Right cardiac atrium (tissue), 5 donors: ENCODE data around the gene CIITA. TPM values are rescaled to one million over a fixed set of nuclear protein-coding genes. Genes with fewer than 3 reads are reported as not detected.
"Not testable (repeated sequence)": the region's sequence is repeated elsewhere in the genome, so short reads cannot be mapped to it uniquely, and the experiment has no call there.

Experiments
- ATAC-seq, 2 donors: fragments of 200-7000 bp; cut with Tn5 transposase; one replicate each; pipeline versions ENCODE4 v1.8.0 to v1.9.1; 2020; ENCODE audit warnings: moderate library complexity in 2 of 2, mild to moderate bottlenecking in 1 of 2
- DNase-seq, 3 donors: peaks; one replicate each; pipeline ENCODE4 v3.0.0-alpha.2; 2020
- H3K27ac ChIP-seq: one replicate; pipeline ENCODE4 v1.5.1; 2013; ENCODE audit warnings: mild to moderate bottlenecking, low read length, control low read depth, moderate library complexity
- H3K27me3 ChIP-seq: one replicate; pipeline ENCODE4 v1.6.1; 2013; ENCODE audit not compliant: control insufficient read depth, insufficient read depth
- H3K4me1 ChIP-seq: one replicate; pipeline ENCODE4 v1.6.1; 2013; ENCODE audit warnings: low read length; ENCODE audit not compliant: control insufficient read depth, insufficient read depth
- H3K4me3 ChIP-seq: one replicate; pipeline ENCODE4 v1.5.1; 2013; ENCODE audit warnings: low read length, control low read depth
- H3K9me3 ChIP-seq: one replicate; pipeline ENCODE4 v1.6.1; 2013; ENCODE audit warnings: low read length; ENCODE audit not compliant: control insufficient read depth
- WGBS: extraction: QIAGEN DNeasy Blood & Tissue Kit; methylation state at CpG from one replicate; pipeline ENCODE4 v1.1.7; 2013; 5-methylcytosine and 5-hydroxymethylcytosine counted together
- intact Hi-C, 4 donors: fragments of 100-400 bp; cut with DNase I; formaldehyde crosslinking; loops; one replicate each; pipeline versions ENCODE4 v1.11.0 to v1.14.0; 2022 to 2023
- polyA plus RNA-seq: library from polyadenylated mRNA; stranded (reverse); fragments of 200-250 nt; gene quantifications from one replicate; pipeline ENCODE4 v1.2.3, GENCODE V29; 2013
- total RNA-seq, 4 donors: library from RNA; stranded (reverse); fragmentation: NEBNext Ultra II Directional; extraction: Animal tissue kit (Norgen Biotek cat#: 25700); gene quantifications; one replicate each; pipeline ENCODE4 v1.2.1, GENCODE V29; 2021
- donor health status: healthy with polysubstance abuse.
- donor health status: DM: no; HTN: yes; CAD: no.
- donor health status: DM: no; HTN: no; CAD: no.
- donor health status: DM: no; HTN: yes; CAD: no; lungs with severe emphysema.
- donor health status: DM: yes; HTN: yes; CAD: no.

Gene CIITA
- total and polyA plus RNA-seq, 5 donors: 5.3 to 9.1 (median 7.3) TPM

- 53% methylated on average over 7 of the region's 7 CpGs for WGBS
- peak in 2 of 3 donors; percentile 59 to 70 for DNase-seq
- intact Hi-C loops: loop anchor here in 2 of 4 donors (10.0 kb wide), 2 partner anchors 394 to 674 kb away; no protein-coding TSS in a partner anchor
These were observed 84.2 kb downstream of the CIITA start for GRCh38 chr16:10961231-10961630.

GRCh38 chr16:10964039-10964890 is 87.3 kb downstream of the CIITA start:
- peak overlapping the region; percentile 13 for H3K27ac ChIP-seq

More at GRCh38 chr16:10961231-10961630, 84.2 kb downstream of the CIITA start:
- H3K27me3 ChIP-seq: no peaks in the 10 kb centered on the region
- no peak overlapping the region for H3K4me3 ChIP-seq
- H3K9me3 ChIP-seq: no peaks in the 10 kb centered on the region
- no peaks in the 10 kb centered on the region for H3K4me1 ChIP-seq
- H3K27ac ChIP-seq: peak overlapping the region; percentile 51
- ATAC-seq: peak; percentile 36 to 70

GRCh38 chr16:10964891-10965326 is 87.9 kb downstream of the CIITA start:
- H3K27me3 ChIP-seq: no peaks in the 10 kb centered on the region
- no peak for ATAC-seq
- no peak overlapping the region for H3K4me3 ChIP-seq
- DNase-seq: no peak
- no peak overlapping the region for H3K27ac ChIP-seq
- 95% methylated on average over 8 of the region's 8 CpGs for WGBS
- no peaks in the 10 kb centered on the region for H3K9me3 ChIP-seq
- intact Hi-C loops: loop anchor here in 3 of 4 donors (5.0 to 10.0 kb wide), 3 partner anchors 292 to 670 kb away; partner anchors contain the start of gene SOCS1 (in 2 of the 3)
- peaks cover 3% of the 10 kb centered on the region for H3K4me1 ChIP-seq

More at GRCh38 chr16:10964039-10964890, 87.3 kb downstream of the CIITA start:
- peak; percentile 82 to 93 (median 92) for DNase-seq
- peak; percentile 86 to 89 for ATAC-seq
- Histone ChIP-seq H3K4me1 (peaks cover 3% of the 10 kb centered on the region), H3K4me3 (no peak overlapping the region), H3K27me3 (no peaks in the 10 kb centered on the region), H3K9me3 (no peaks in the 10 kb centered on the region)
- WGBS: 34% methylated on average over 20 of the region's 20 CpGs
- intact Hi-C loops: loop anchor here in 2 of 4 donors (10.0 kb wide), 2 partner anchors 391 to 671 kb away; no protein-coding TSS in a partner anchor

GRCh38 chr16:10965440-10966061 is 88.5 kb downstream of the CIITA start:
- intact Hi-C loops: loop anchor here in 3 of 4 donors (5.0 to 10.0 kb wide), 3 partner anchors 292 to 669 kb away; partner anchors contain the start of gene SOCS1 (in 2 of the 3)
- Histone ChIP-seq H3K4me3 (no peak overlapping the region), H3K9me3 (no peaks in the 10 kb centered on the region), H3K27ac (no peak overlapping the region), H3K27me3 (no peaks in the 10 kb centered on the region), H3K4me1 (peaks cover 3% of the 10 kb centered on the region)
- no peak for DNase-seq
- WGBS: 91% methylated on average over 6 of the region's 6 CpGs
- ATAC-seq: no peak

- ATAC-seq (no peak), DNase-seq (no peak)
- Histone ChIP-seq H3K27ac (no peak overlapping the region), H3K4me3 (no peak overlapping the region), H3K4me1 (peaks cover 3% of the 10 kb centered on the region), H3K9me3 (no peaks in the 10 kb centered on the region), H3K27me3 (no peaks in the 10 kb centered on the region)
- intact Hi-C loops: loop anchor here in 3 of 4 donors (5.0 to 10.0 kb wide), 3 partner anchors 291 to 669 kb away; partner anchors contain the start of gene SOCS1 (in 2 of the 3)
- 82% methylated on average over 5 of the region's 5 CpGs for WGBS
These were observed 89.1 kb downstream of the CIITA start for GRCh38 chr16:10966129-10966528.

- WGBS: 56% methylated on average over 4 of the region's 4 CpGs
- intact Hi-C loops: loop anchor here in 3 of 4 donors (5.0 to 10.0 kb wide), 3 partner anchors 291 to 668 kb away; partner anchors contain the start of gene SOCS1 (in 2 of the 3)
- H3K4me3 ChIP-seq, DNase-seq, H3K9me3 ChIP-seq, H3K27me3 ChIP-seq, H3K27ac ChIP-seq, H3K4me1 ChIP-seq, ATAC-seq: not testable (repeated sequence)
These were observed 89.6 kb downstream of the CIITA start for GRCh38 chr16:10966559-10966958.

GRCh38 chr16:10967986-10968385 is 91.0 kb downstream of the CIITA start:
- Histone ChIP-seq H3K27me3 (no peaks in the 10 kb centered on the region), H3K9me3 (no peaks in the 10 kb centered on the region), H3K27ac (peak overlapping the region; percentile 15), H3K4me1 (peaks cover 3% of the 10 kb centered on the region), H3K4me3 (no peak overlapping the region)
- DNase-seq: no peak
- ATAC-seq: peak in 1 of 2 donors; percentile 37
- intact Hi-C loops: loop anchor here in 3 of 4 donors (5.0 to 10.0 kb wide), 3 partner anchors 289 to 667 kb away; partner anchors contain the start of gene SOCS1 (in 2 of the 3)
- 67% methylated on average over 5 of the region's 5 CpGs for WGBS

GRCh38 chr16:10968498-10968897 is 91.5 kb downstream of the CIITA start:
- Histone ChIP-seq H3K4me3 (no peak overlapping the region), H3K27ac (peak overlapping the region; percentile 15), H3K27me3 (no peaks in the 10 kb centered on the region), H3K4me1 (peaks cover 3% of the 10 kb centered on the region), H3K9me3 (no peaks in the 10 kb centered on the region)
- ATAC-seq: no peak
- DNase-seq: no peak
- WGBS: 84% methylated on average over 3 of the region's 3 CpGs
- intact Hi-C loops: loop anchor here in 3 of 4 donors (5.0 to 10.0 kb wide), 3 partner anchors 289 to 666 kb away; partner anchors contain the start of gene SOCS1 (in 2 of the 3)

- H3K9me3 ChIP-seq: no peaks in the 10 kb centered on the region
- no peak for DNase-seq
- no peak overlapping the region for H3K27ac ChIP-seq
- no peak for ATAC-seq
- WGBS: 43% methylated on average over 1 of the region's 1 CpG
- no peaks in the 10 kb centered on the region for H3K27me3 ChIP-seq
- H3K4me3 ChIP-seq: no peak overlapping the region
- intact Hi-C loops: loop anchor here (2.0 to 10.0 kb wide), 7 partner anchors 135 to 665 kb away; partner anchors contain the start of gene SOCS1 (in 3 of the 4)
- peaks cover 3% of the 10 kb centered on the region for H3K4me1 ChIP-seq
These were observed 92.6 kb downstream of the CIITA start for GRCh38 chr16:10969615-10970014.

GRCh38 chr16:10970065-10970464 is 93.1 kb downstream of the CIITA start:
- ATAC-seq: no peak
- intact Hi-C loops: loop anchor here in 3 of 4 donors (2.0 to 10.0 kb wide), 4 partner anchors 135 to 387 kb away; partner anchors contain the start of gene SOCS1 (in 1 of the 3)
- Histone ChIP-seq H3K9me3 (no peaks in the 10 kb centered on the region), H3K4me3 (no peak overlapping the region), H3K27me3 (no peaks in the 10 kb centered on the region), H3K4me1 (peaks cover 3% of the 10 kb centered on the region), H3K27ac (no peak overlapping the region)
- no peak for DNase-seq
- 84% methylated on average over 2 of the region's 2 CpGs for WGBS
